Vagina (tissue), 2 donors: ENCODE results near the gene OR2AG2.

Experiments
- CTCF ChIP-seq, 3 experiments: fragments of 450-650 bp in 2 of 3; fragments of 200-600 bp in 1 of 3; sonication (generic) in 1 of 3; IDR thresholded peaks; one replicate each; pipeline ENCODE4 v1.5.1; 2017 to 2019; ENCODE audit warnings: antibody characterized with exemption in 3 of 3, mild to moderate bottlenecking in 2 of 3, moderate library complexity in 2 of 3
- POLR2A ChIP-seq, 2 donors: fragments of 450-650 bp; IDR thresholded peaks; one replicate each; pipeline ENCODE4 v1.6.1; 2017; ENCODE audit warnings: antibody characterized with exemption in 2 of 2, mild to moderate bottlenecking in 2 of 2, moderate library complexity in 2 of 2

- no peak for TF ChIP-seq CTCF (IDR thresholded peaks at IDR 0.05)
- no peak for TF ChIP-seq POLR2A (IDR thresholded peaks at IDR 0.05)
Observed at GRCh38 chr11:6794639-6795038, 22.9 kb upstream of the OR2AG2 start.
